ENCODE measurements around the gene DDX49.

- TF ChIP-seq POLR2A (IDR thresholded peaks at IDR 0.05) (no peak), CTCF (IDR thresholded peaks at IDR 0.05) (peak in 2 of 6 experiments; percentile 3 to 22)
Observed at GRCh38 chr19:18895038-18895823, 24.3 kb upstream of the DDX49 start.
